ENCODE results near the gene ZDHHC21. TPM values are rescaled to one million over a fixed set of nuclear protein-coding genes. Genes with fewer than 3 reads are reported as not detected.
"Not testable (repeated sequence)": the region's sequence is repeated elsewhere in the genome, so short reads cannot be mapped to it uniquely, and the experiment has no call there.

The ZDHHC21 gene
- total RNA-seq, 1 experiment from 2014 or later, result 3.4 TPM

- DNase-seq (ENCODE audit: low read depth, low spot score) (no peak), ATAC-seq (no peak)
- TF ChIP-seq TCF7L2 (IDR thresholded peaks at IDR 0.05; ENCODE audit: low read depth, low read length) (no peak), REST (IDR thresholded peaks at IDR 0.05; ENCODE audit: insufficient read depth in 1 of 2, low read depth in 2 of 2, low read length in 1 of 2) (no peak), CTCF (IDR thresholded peaks at IDR 0.05) (no peak), POLR2AphosphoS5 (IDR thresholded peaks at IDR 0.05; ENCODE audit: low read depth, low read length) (no peak), SIN3A (IDR thresholded peaks at IDR 0.05; ENCODE audit: borderline replicate concordance, insufficient read depth, low read depth, low read length) (no peak)
- intact Hi-C loops (cut with micrococcal nuclease; ENCODE audit: unreplicated experiment), result no loop called here
- no TSS peak for BruUV-seq (replicated peaks)
- ChIA-PET CTCF (no interaction called here), POLR2A (no interaction called here)
- no peaks in the 10 kb centered on the region for H3K4me1 ChIP-seq (ENCODE audit: control insufficient read depth, insufficient read depth, low read length)
- no peaks in the 10 kb centered on the region for H3K36me3 ChIP-seq (ENCODE audit: control insufficient read depth, insufficient read depth, low read length)
- no peaks in the 10 kb centered on the region for H3K9me3 ChIP-seq (ENCODE audit: control insufficient read depth, insufficient read depth, low read depth, low read length)
- H3K27ac ChIP-seq (ENCODE audit: low read length), result no peak overlapping the region
- no peak overlapping the region for H3K4me3 ChIP-seq (ENCODE audit: low read depth in 2 of 2, low read length in 2 of 2)
- H3K27me3 ChIP-seq (ENCODE audit: control insufficient read depth, insufficient read depth, low read length), result no peaks in the 10 kb centered on the region
- in situ Hi-C loops (cut with HindIII; ENCODE audit: low pct_unique_long_range_greater_than_20kb, low sequenced_read_pairs), result no loop called here
These were observed 22.5 kb downstream of the ZDHHC21 start for GRCh38 chr9:14670718-14671117.

DNA sequence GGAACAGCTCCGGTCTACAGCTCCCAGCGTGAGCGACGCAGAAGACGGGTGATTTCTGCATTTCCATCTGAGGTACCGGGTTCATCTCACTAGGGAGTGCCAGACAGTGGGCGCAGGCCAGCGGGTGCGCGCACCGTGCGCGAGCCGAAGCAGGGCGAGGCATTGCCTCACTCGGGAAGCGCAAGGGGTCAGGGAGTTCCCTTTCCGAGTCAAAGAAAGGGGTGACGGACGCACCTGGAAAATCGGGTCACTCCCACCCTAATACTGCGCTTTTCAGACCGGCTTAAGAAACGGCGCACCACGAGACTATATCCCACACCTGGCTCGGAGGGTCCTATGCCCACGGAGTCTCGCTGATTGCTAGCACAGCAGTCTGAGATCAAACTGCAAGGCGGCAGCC lies 29.2 kb downstream of the ZDHHC21 start:
- H3K9me3 ChIP-seq (ENCODE audit: control insufficient read depth, insufficient read depth, low read depth, low read length); H3K4me1 ChIP-seq (ENCODE audit: control insufficient read depth, insufficient read depth, low read length); ATAC-seq; DNase-seq (ENCODE audit: low read depth, low spot score); intact Hi-C loops (cut with micrococcal nuclease; ENCODE audit: unreplicated experiment); CTCF ChIA-PET; H3K27ac ChIP-seq (ENCODE audit: low read length); H3K36me3 ChIP-seq (ENCODE audit: control insufficient read depth, insufficient read depth, low read length); BruUV-seq (replicated peaks); POLR2A ChIA-PET; H3K4me3 ChIP-seq (ENCODE audit: low read depth in 2 of 2, low read length in 2 of 2); H3K27me3 ChIP-seq (ENCODE audit: control insufficient read depth, insufficient read depth, low read length); in situ Hi-C loops (cut with HindIII; ENCODE audit: low pct_unique_long_range_greater_than_20kb, low sequenced_read_pairs): not testable (repeated sequence)

DNA sequence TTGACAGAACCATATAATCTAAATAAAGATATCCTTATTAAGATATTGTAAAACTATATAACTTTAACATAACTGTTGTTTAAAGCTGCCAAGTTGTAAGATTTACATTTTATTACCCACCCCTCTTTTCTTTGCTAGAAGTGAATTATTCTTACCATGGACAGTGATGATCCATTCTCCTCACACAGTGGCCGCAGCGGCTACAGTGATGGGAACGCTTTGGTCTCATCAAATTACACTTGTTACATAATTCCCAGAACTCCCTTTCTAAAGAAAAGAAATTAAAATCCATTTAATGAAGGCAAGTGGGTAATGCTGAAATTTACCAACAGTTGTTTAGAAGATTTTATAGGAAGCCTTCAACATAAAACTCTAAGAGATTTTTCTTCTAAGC lies 31.2 kb downstream of the ZDHHC21 start:
- H3K9me3 ChIP-seq (ENCODE audit: control insufficient read depth, insufficient read depth, low read depth, low read length), result no peaks in the 10 kb centered on the region
- H3K27me3 ChIP-seq (ENCODE audit: control insufficient read depth, insufficient read depth, low read length), result no peaks in the 10 kb centered on the region
- H3K4me3 ChIP-seq (ENCODE audit: low read depth in 2 of 2, low read length in 2 of 2), result no peak overlapping the region
- TF ChIP-seq CTCF (IDR thresholded peaks at IDR 0.05) (no peak), TCF7L2 (IDR thresholded peaks at IDR 0.05; ENCODE audit: low read depth, low read length) (no peak)
- ChIA-PET CTCF (interaction anchor here (0.6 kb wide), 1 partner anchor 137 kb away, joined by 3 read pairs; no protein-coding TSS in a partner anchor), POLR2A (no interaction called here)
- no TSS peak for BruUV-seq (replicated peaks)
- H3K4me1 ChIP-seq (ENCODE audit: control insufficient read depth, insufficient read depth, low read length), result no peaks in the 10 kb centered on the region
- H3K27ac ChIP-seq (ENCODE audit: low read length), result no peak overlapping the region
- in situ Hi-C loops (cut with HindIII; ENCODE audit: low pct_unique_long_range_greater_than_20kb, low sequenced_read_pairs), result no loop called here
- H3K36me3 ChIP-seq (ENCODE audit: control insufficient read depth, insufficient read depth, low read length), result no peaks in the 10 kb centered on the region
- no peak for ATAC-seq
- intact Hi-C loops (cut with micrococcal nuclease; ENCODE audit: unreplicated experiment), result no loop called here
- DNase-seq (ENCODE audit: low read depth, low spot score), result no peak

Measured in Panc1 (cell line).